Skeletal muscle tissue (tissue), 4 donors: ENCODE data around the gene BRI3BP. TPM values are rescaled to one million over a fixed set of nuclear protein-coding genes. Genes with fewer than 3 reads are reported as not detected.
A peak's percentile ranks its signal among the peaks of the same experiment; 100 is the strongest.
"Not testable (repeated sequence)": the region's sequence is repeated elsewhere in the genome, so short reads cannot be mapped to it uniquely, and the experiment has no call there.

Experiments
- H3K27ac ChIP-seq: one replicate; pipeline ENCODE4 v1.7.0; 2013; ENCODE audit warnings: mild to moderate bottlenecking, low read depth, low read length, inconsistent platforms
- H3K27me3 ChIP-seq, 3 donors: one replicate each; pipeline ENCODE4 v1.7.0; 2013; ENCODE audit warnings: low read length in 3 of 3; ENCODE audit not compliant: control insufficient read depth in 3 of 3, insufficient read depth in 3 of 3
- H3K36me3 ChIP-seq, 3 donors: one replicate each; pipeline ENCODE4 v1.7.0; 2013; ENCODE audit warnings: low read length in 3 of 3; ENCODE audit not compliant: control insufficient read depth in 3 of 3, insufficient read depth in 3 of 3
- H3K4me1 ChIP-seq, 3 donors: one replicate each; pipeline ENCODE4 v1.7.0; 2013; ENCODE audit warnings: low read length in 3 of 3, mild to moderate bottlenecking in 3 of 3; ENCODE audit not compliant: control insufficient read depth in 3 of 3, insufficient read depth in 3 of 3
- H3K4me3 ChIP-seq, 3 donors: one replicate each; pipeline ENCODE4 v1.7.0; 2013; ENCODE audit warnings: low read length in 3 of 3
- H3K9ac ChIP-seq, 3 donors: one replicate each; pipeline ENCODE4 v1.7.0; 2013; ENCODE audit warnings: low read length in 3 of 3, mild to moderate bottlenecking in 3 of 3, moderate library complexity in 2 of 3, low read depth in 1 of 3
- H3K9me3 ChIP-seq, 3 donors: one replicate each; pipeline ENCODE4 v1.7.0; 2013; ENCODE audit warnings: low read length in 3 of 3; ENCODE audit not compliant: control insufficient read depth in 3 of 3
- total RNA-seq: library from RNA; depleted of rRNA; stranded (reverse); fragments of >200 nt; gene quantifications from one replicate; pipeline ENCODE4 v1.2.3, GENCODE V29; 2014
- donor health status: Osteomylitis.

Gene BRI3BP
- total RNA-seq, 1 donor from 2014 or later: 4.2 TPM

DNA sequence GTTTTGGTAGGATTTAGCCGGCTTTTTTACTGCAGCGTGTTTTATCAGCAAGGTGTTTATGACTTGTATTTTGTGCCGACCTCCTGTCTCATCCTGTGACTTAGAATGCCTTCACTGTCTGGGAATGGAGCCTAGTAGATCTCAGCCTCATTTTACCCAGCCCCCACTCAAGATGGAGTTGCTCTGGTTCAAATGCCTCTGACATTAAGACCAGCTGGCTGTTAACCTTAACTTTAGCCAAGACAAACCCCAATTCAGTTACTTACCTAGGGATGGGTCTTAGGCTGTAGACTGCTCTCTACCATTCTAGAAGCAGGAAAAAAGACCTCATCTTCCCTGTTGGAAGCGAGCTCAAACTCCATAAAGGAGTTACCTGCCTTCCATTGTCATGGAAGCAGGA lies 70.1 kb downstream of the BRI3BP start:
- H3K4me1 ChIP-seq: peaks cover 7 to 15% (median 13%) of the 10 kb centered on the region in 3 donors
- not testable (repeated sequence) for H3K27ac ChIP-seq, H3K36me3 ChIP-seq, H3K4me3 ChIP-seq, H3K27me3 ChIP-seq, H3K9me3 ChIP-seq, H3K9ac ChIP-seq

DNA sequence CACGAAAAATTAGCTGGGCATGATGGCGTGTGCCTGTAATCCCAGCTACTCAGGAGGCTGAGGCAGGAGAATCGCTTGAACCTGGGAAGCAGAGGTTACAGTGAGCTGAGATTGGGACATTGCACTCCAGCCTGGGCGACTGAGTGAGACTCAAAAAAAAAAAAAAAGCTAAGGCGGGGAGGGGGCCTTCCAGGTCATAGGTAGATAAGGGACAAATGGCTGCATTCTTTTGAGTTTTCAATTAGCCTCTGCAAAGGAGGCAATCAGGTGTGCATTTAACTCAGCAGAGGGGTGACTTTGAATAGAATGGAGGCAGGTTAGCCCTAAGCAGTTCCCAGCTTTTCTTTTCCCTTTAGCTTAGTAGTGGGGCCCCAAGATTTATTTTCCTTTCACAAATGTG lies 71.0 kb downstream of the BRI3BP start:
- Histone ChIP-seq H3K4me3 (peak overlapping the region in 2 of 3 donors; percentile 77 to 80), H3K4me1 (peaks cover 11 to 21% (median 13%) of the 10 kb centered on the region in 3 donors), H3K27ac (no peak overlapping the region), H3K36me3 (no peaks in the 10 kb centered on the region), H3K9ac (peak overlapping the region in 1 of 3 donors; percentile 70), H3K9me3 (no peaks in the 10 kb centered on the region), H3K27me3 (no peaks in the 10 kb centered on the region)

DNA sequence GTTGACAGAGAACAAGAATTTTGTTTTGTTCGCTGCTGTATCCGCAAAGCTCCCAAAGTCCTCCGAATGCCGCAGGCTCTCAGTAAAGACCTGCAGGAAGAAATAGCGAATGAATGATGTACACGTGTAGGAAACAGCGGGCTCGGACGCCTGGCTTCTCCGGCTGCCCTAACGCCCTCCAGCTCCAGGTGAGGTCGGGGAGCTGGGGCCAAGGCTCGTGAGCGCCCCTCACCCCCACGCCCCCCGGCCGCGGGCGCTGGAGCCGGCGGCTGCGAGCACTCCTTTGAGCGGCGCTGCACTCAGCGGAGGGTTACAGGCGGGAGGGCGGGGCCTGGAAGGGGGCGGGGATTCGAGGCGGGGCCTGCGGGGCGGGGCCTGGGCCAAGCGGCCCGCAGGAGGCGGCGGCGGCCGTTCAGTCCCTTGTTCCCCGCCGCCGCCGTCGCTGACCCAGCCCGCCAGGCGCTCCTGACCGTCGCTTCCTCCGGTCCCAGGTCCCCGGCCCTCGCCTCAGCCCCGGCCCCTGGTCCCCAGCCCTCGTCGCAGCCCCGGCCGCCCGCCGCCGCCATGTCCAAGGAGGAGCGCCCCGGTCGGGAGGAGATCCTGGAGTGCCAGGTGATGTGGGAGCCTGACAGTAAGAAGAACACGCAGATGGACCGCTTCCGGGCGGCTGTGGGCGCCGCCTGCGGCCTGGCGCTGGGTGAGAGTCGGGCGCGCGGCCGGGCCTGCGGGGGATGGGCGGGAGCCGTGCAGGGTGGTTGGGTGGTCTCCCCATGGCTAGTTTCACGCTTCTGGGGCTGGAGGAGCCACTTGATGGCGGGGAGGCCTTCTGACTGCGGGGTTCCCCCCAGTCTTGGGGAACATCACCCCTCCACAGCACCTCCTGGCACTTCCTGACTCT lies 71.8 kb downstream of the BRI3BP start, which contains the start of gene AACS:
Gene AACS (plus strand): TSS at position 415 of the 898 bp plus-strand sequence. CDS start 150 bp downstream, at position 565.
- H3K27me3 ChIP-seq: no peaks in the 10 kb centered on the region
- H3K4me1 ChIP-seq: peaks cover 13 to 23% (median 16%) of the 10 kb centered on the region in 3 donors
- H3K9ac ChIP-seq: peak within 1 kb of the TSS; percentile 74 to 85 (median 84)
- peak within 1 kb of the TSS; percentile 77 to 83 (median 80) for H3K4me3 ChIP-seq
- no peaks in the 10 kb centered on the region for H3K36me3 ChIP-seq
- H3K9me3 ChIP-seq: no peaks in the 10 kb centered on the region
- H3K27ac ChIP-seq: peak within 1 kb of the TSS; percentile 13

DNA sequence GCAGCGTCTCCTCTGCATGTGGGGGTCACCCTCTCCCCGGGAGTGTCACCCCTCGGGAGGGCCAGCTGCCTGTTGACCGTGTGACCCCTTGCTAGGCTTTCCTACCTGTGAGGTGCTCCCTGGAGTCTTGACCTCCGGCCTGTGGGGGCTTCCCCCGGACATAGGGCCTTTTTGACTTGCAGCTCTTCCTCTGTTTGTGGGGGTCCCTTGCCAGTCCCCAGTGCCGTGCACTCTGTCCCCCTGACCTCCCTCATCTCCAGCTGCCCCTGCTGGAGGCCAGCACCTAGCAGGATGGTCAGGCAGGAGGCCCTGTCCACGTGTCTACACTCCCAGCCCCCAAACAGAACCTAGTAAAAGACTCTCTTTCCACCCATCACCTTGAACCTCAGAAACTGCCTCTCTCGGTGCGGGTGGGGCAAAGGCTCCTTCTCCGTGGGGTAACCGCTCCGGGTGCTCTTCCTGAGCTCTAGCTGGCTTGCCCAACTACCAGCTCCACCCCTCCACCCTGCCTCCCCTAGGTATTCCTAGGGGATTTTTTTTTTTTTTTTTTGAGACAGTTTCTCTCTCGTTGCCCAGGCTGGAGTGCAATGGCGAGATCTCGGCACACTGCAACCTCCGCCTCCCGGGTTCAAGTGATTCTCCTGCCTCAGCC lies 72.6 kb downstream of the BRI3BP start:
- no peaks in the 10 kb centered on the region for H3K9me3 ChIP-seq
- peak overlapping the region; percentile 13 for H3K27ac ChIP-seq
- H3K36me3 ChIP-seq: no peaks in the 10 kb centered on the region
- no peaks in the 10 kb centered on the region for H3K27me3 ChIP-seq
- H3K4me1 ChIP-seq: peaks cover 13 to 23% (median 16%) of the 10 kb centered on the region in 3 donors
- peak overlapping the region; percentile 74 to 85 (median 84) for H3K9ac ChIP-seq
- peak overlapping the region; percentile 66 to 83 (median 77) for H3K4me3 ChIP-seq

DNA sequence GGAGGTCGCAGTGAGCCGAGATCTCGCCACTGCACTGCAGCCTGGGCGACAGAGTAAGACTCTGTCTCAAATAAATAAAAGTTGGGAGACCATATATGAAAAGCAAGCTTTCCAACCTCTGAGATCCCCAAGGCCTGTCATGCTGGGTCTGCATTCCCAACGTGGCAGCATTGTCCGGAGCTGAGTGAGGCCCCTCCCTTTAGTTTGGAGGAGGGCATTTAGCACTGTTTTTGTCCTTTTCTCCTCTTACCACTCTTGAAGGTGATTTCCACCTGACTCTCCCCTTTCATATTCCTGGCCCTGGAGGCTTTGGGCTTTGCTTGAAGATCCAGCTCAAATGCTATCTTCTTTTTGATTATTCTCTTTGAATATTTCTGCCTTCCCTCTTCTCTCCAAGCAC lies 74.9 kb downstream of the BRI3BP start:
- H3K4me1 ChIP-seq: peaks cover 13 to 23% (median 16%) of the 10 kb centered on the region in 3 donors
- no peak overlapping the region for H3K4me3 ChIP-seq
- H3K27ac ChIP-seq: no peak overlapping the region
- no peaks in the 10 kb centered on the region for H3K9me3 ChIP-seq
- H3K9ac ChIP-seq: no peak overlapping the region
- no peaks in the 10 kb centered on the region for H3K27me3 ChIP-seq
- H3K36me3 ChIP-seq: no peaks in the 10 kb centered on the region

GRCh38 chr12:125069616-125070015 lies 76.2 kb downstream of the BRI3BP start:
- H3K9ac ChIP-seq: peak overlapping the region in 2 of 3 donors; percentile 5 to 33
- peaks cover 11 to 21% (median 16%) of the 10 kb centered on the region in 3 donors for H3K4me1 ChIP-seq
- H3K27ac ChIP-seq: no peak overlapping the region
- no peaks in the 10 kb centered on the region for H3K9me3 ChIP-seq
- no peak overlapping the region for H3K4me3 ChIP-seq
- H3K27me3 ChIP-seq: no peaks in the 10 kb centered on the region
- H3K36me3 ChIP-seq: no peaks in the 10 kb centered on the region

- H3K4me1 ChIP-seq: peaks cover 6 to 16% (median 16%) of the 10 kb centered on the region in 3 donors
- H3K36me3 ChIP-seq: no peaks in the 10 kb centered on the region
- no peaks in the 10 kb centered on the region for H3K9me3 ChIP-seq
- H3K27ac ChIP-seq: no peak overlapping the region
- H3K9ac ChIP-seq: peak overlapping the region in 1 of 3 donors; percentile 5
- H3K27me3 ChIP-seq: no peaks in the 10 kb centered on the region
- H3K4me3 ChIP-seq: no peak overlapping the region
These were observed 76.7 kb downstream of the BRI3BP start for GRCh38 chr12:125070112-125070511.

DNA sequence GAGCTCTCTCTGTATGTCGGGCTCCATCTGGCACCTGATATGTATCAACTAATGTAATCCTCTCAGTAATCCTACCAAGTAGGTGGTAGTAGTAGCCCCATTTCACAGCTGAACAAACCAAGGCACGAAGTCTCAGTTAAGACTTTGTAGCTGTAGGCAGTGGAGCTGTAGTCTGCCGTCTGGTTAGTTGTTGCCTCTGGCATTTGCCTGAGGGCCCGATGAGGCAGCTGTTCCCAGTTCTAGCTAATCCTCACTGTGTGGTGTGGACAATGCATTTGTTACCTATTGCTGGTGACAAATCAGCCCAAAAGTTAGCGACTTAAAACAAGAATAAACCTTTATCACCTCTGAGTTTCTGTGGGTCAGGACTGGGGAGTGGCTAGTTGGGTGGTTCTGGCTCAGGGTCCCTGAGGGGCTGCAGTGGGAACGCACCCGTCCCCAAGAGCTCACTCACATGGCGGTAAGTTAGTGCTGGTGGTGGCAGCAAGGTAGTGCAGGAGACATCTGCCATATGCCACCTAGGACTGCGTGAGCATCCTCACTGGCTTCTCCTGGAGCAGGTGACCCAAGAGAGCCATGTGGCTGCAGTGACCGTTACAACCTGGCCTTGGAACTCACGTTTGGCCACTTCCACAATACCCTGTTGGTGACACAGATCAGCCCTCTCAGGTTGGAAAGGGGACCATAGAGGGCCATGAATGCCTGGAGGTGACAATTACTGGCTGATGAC lies 77.4 kb downstream of the BRI3BP start:
- Histone ChIP-seq H3K27me3 (no peaks in the 10 kb centered on the region), H3K36me3 (no peaks in the 10 kb centered on the region), H3K9ac (no peak overlapping the region), H3K9me3 (no peaks in the 10 kb centered on the region), H3K4me3 (no peak overlapping the region), H3K4me1 (peaks cover 3 to 13% (median 12%) of the 10 kb centered on the region in 3 donors), H3K27ac (no peak overlapping the region)

DNA sequence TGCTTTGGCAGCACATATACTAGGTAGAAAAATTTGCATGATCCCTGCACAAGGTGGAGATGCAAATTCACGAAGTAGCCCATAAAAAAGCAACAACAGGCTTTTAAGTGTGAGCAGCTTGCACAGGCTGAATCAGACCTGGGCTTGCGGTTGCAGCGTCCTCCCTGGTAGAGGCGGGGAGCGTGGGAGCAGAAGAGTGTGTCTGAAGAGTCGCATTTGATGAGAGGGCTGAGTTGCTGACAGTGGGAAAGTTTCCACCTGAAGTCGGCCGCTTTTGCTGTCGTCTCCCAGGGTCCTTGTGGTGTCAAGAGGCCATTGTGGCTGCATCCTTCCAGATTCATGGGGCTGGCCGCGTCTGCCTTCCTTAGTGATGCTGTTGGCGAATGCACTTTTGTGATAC lies 78.0 kb downstream of the BRI3BP start:
- Histone ChIP-seq H3K4me3 (no peak overlapping the region), H3K9me3 (no peaks in the 10 kb centered on the region), H3K27ac (no peak overlapping the region), H3K9ac (no peak overlapping the region), H3K36me3 (peaks cover 0 to 4% (median 0%) of the 10 kb centered on the region in 3 donors), H3K4me1 (peaks cover 0 to 12% (median 8%) of the 10 kb centered on the region in 3 donors), H3K27me3 (no peaks in the 10 kb centered on the region)
